Gastrocnemius medialis (tissue), 4 donors: Measurements from ENCODE around the gene GFRAL. TPM values are rescaled to one million over a fixed set of nuclear protein-coding genes. Genes with fewer than 3 reads are reported as not detected.

ENCODE experiments used
- ATAC-seq, 2 donors: fragments of 150-250 bp; one replicate each; pipeline ENCODE4 v1.9.1; 2016
- DNase-seq, 2 donors: peaks; one replicate each; pipeline ENCODE4 v3.0.0-alpha.2; 2019
- H3K27ac ChIP-seq, 4 donors: fragments of 200-600 bp; sonication (generic); 1 replicate in 1 of 4; 2 replicates in 3 of 4; pipeline ENCODE4 v1.5.1; 2016 to 2018; ENCODE audit warnings: mild to moderate bottlenecking in 2 of 4, moderate library complexity in 1 of 4
- H3K27me3 ChIP-seq, 3 donors: fragments of 200-600 bp; sonication (generic) in 2 of 3; 1 replicate in 1 of 3; 2 replicates in 2 of 3; pipeline versions ENCODE4 v1.5.1 to v1.6.0; 2016 to 2019; ENCODE audit warnings: mild to moderate bottlenecking in 1 of 3, moderate library complexity in 1 of 3
- H3K36me3 ChIP-seq, 2 donors: fragments of 200-600 bp; sonication (generic) in 1 of 2; one replicate each; pipeline ENCODE4 v1.5.1; 2017 to 2018
- H3K4me1 ChIP-seq, 2 donors: fragments of 200-600 bp; sonication (generic) in 1 of 2; one replicate each; pipeline ENCODE4 v1.5.1; 2016 to 2017; ENCODE audit warnings: mild to moderate bottlenecking in 2 of 2
- H3K4me3 ChIP-seq, 4 donors: fragments of 200-600 bp; sonication (generic) in 3 of 4; 1 replicate in 1 of 4; 2 replicates in 3 of 4; pipeline ENCODE4 v1.5.1; 2016 to 2019; ENCODE audit warnings: mild to moderate bottlenecking in 2 of 4
- H3K9me3 ChIP-seq, 3 donors: fragments of 200-600 bp; sonication (generic) in 2 of 3; 1 replicate in 1 of 3; 2 replicates in 2 of 3; pipeline ENCODE4 v1.5.1; 2016 to 2019
- POLR2A ChIP-seq, 2 donors: fragments of 450-650 bp; IDR thresholded peaks; one replicate each; pipeline ENCODE4 v1.6.1; 2017; ENCODE audit warnings: antibody characterized with exemption in 2 of 2, mild to moderate bottlenecking in 2 of 2, moderate library complexity in 2 of 2
- in situ Hi-C, 4 donors: fragments of 200-750 bp; cut with MboI; loops; one replicate each; pipeline versions ENCODE4 v1.15.0 to v1.8.0; 2017; ENCODE audit warnings: low sequenced_read_pairs in 4 of 4
- intact Hi-C: fragments of 100-400 bp; cut with DNase I; formaldehyde crosslinking; loops from one replicate; pipeline ENCODE4 v1.15.1; 2023; ENCODE audit warnings: low total_unique reads
- total RNA-seq, 4 donors: library from RNA; depleted of rRNA; stranded (reverse); fragments of >200 nt; gene quantifications; one replicate each; pipeline versions ENCODE4 v1.1.0 to v1.2.3, GENCODE V29; 2016
- TF ChIP-seq, protein P1 (sequence below), 5 experiments: fragments of 450-650 bp in 3 of 5; fragments of 200-600 bp in 2 of 5; sonication (generic) in 2 of 5; IDR thresholded peaks in 4 of 5; conservative IDR thresholded peaks in 1 of 5; 1 replicate in 4 of 5; 2 replicates in 1 of 5; pipeline ENCODE4 v1.5.1; 2016 to 2019; ENCODE audit warnings: antibody characterized with exemption in 5 of 5, mild to moderate bottlenecking in 3 of 5, moderate library complexity in 3 of 5

GFRAL gene
- total RNA-seq, 4 donors from 2014 or later, result not detected

DNA sequence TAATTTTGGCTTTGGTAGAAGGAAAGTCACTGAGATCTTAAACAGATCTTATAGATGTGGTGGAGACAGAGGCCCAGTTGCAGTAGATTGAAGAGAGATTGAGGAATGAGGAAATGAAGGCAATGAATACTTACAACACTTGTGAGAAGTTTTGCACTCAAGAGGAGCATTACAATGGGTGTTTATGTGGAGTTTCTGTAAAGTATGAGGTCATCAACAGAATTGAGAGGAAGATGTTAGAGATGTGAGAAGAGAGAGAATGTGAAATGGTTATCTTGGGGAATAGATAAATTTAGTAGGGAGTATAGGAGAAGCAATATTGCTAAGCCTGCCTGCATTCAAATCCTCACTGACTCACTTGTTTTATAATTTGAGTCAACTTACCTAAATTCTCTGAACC lies 83.4 kb downstream of the GFRAL start:
- Histone ChIP-seq H3K9me3 (no peaks in the 10 kb centered on the region), H3K4me1 (no peaks in the 10 kb centered on the region), H3K27ac (no peak overlapping the region), H3K4me3 (no peak overlapping the region), H3K27me3 (no peaks in the 10 kb centered on the region), H3K36me3 (no peaks in the 10 kb centered on the region)
- intact Hi-C loops, result no loop called here
- DNase-seq (no peak), ATAC-seq (no peak)
- TF ChIP-seq, protein P1, sequence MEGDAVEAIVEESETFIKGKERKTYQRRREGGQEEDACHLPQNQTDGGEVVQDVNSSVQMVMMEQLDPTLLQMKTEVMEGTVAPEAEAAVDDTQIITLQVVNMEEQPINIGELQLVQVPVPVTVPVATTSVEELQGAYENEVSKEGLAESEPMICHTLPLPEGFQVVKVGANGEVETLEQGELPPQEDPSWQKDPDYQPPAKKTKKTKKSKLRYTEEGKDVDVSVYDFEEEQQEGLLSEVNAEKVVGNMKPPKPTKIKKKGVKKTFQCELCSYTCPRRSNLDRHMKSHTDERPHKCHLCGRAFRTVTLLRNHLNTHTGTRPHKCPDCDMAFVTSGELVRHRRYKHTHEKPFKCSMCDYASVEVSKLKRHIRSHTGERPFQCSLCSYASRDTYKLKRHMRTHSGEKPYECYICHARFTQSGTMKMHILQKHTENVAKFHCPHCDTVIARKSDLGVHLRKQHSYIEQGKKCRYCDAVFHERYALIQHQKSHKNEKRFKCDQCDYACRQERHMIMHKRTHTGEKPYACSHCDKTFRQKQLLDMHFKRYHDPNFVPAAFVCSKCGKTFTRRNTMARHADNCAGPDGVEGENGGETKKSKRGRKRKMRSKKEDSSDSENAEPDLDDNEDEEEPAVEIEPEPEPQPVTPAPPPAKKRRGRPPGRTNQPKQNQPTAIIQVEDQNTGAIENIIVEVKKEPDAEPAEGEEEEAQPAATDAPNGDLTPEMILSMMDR (IDR thresholded peaks at IDR 0.05 in 4 of 5, conservative IDR thresholded peaks at IDR 0.05 in 1 of 5), result no peak
- TF ChIP-seq POLR2A (IDR thresholded peaks at IDR 0.05), result no peak
- in situ Hi-C loops, result no loop called here

GRCh38 chr6:55423933-55424332 lies 96.7 kb downstream of the GFRAL start:
- Histone ChIP-seq H3K4me1 (no peaks in the 10 kb centered on the region), H3K27ac (no peak overlapping the region), H3K36me3 (no peaks in the 10 kb centered on the region), H3K27me3 (no peaks in the 10 kb centered on the region), H3K4me3 (no peak overlapping the region), H3K9me3 (no peaks in the 10 kb centered on the region)
- in situ Hi-C loops (no loop called here), intact Hi-C loops (no loop called here)
- TF ChIP-seq POLR2A (IDR thresholded peaks at IDR 0.05), result no peak
- TF ChIP-seq, protein P1 (IDR thresholded peaks at IDR 0.05 in 4 of 5, conservative IDR thresholded peaks at IDR 0.05 in 1 of 5), result no peak
- ATAC-seq (no peak), DNase-seq (no peak)

GRCh38 chr6:55433446-55434130 lies 106.3 kb downstream of the GFRAL start:
- Histone ChIP-seq H3K36me3 (no peaks in the 10 kb centered on the region), H3K9me3 (no peaks in the 10 kb centered on the region), H3K27me3 (no peaks in the 10 kb centered on the region), H3K4me1 (no peaks in the 10 kb centered on the region), H3K27ac (no peak overlapping the region), H3K4me3 (no peak overlapping the region)
- in situ Hi-C loops (loop anchor here in 1 of 4 donors (25.0 kb wide), 1 partner anchor 529 kb away; no protein-coding TSS in a partner anchor), intact Hi-C loops (no loop called here)
- DNase-seq (no peak), ATAC-seq (no peak)
- TF ChIP-seq POLR2A (IDR thresholded peaks at IDR 0.05), result no peak
- TF ChIP-seq, protein P1 (IDR thresholded peaks at IDR 0.05 in 4 of 5, conservative IDR thresholded peaks at IDR 0.05 in 1 of 5), result no peak

DNA sequence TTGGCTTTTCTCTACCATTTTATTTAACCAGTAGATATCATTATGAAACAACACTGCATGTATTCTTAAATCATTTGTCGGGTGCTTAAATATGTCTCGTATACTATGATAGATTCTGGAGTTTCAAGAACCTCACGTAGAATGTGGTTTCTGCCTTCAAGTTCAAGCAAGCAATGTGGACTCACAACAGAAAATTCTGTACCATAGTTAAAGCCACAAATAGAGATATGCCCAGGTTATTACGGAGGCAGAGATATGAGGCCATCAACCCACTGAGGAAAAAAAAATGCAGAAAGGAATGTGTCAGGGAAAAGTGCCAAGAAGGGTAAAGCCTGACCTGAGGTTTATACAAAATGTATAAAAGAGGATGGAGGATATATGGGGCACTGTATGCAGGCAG lies 109.9 kb downstream of the GFRAL start:
- TF ChIP-seq, protein P1 (IDR thresholded peaks at IDR 0.05 in 4 of 5, conservative IDR thresholded peaks at IDR 0.05 in 1 of 5), result no peak
- TF ChIP-seq POLR2A (IDR thresholded peaks at IDR 0.05), result no peak
- no peak overlapping the region for H3K27ac ChIP-seq
- no peaks in the 10 kb centered on the region for H3K36me3 ChIP-seq
- peaks cover 0 to 3% (median 0%) of the 10 kb centered on the region in 3 donors for H3K27me3 ChIP-seq
- no peak for DNase-seq
- no peaks in the 10 kb centered on the region for H3K4me1 ChIP-seq
- no peaks in the 10 kb centered on the region for H3K9me3 ChIP-seq
- ATAC-seq, result no peak
- H3K4me3 ChIP-seq, result no peak overlapping the region
- in situ Hi-C loops (loop anchor here in 1 of 4 donors (25.0 kb wide), 1 partner anchor 525 kb away; no protein-coding TSS in a partner anchor), intact Hi-C loops (no loop called here)
